ENCODE data around the gene DRD3.

Gene DRD3

DNA sequence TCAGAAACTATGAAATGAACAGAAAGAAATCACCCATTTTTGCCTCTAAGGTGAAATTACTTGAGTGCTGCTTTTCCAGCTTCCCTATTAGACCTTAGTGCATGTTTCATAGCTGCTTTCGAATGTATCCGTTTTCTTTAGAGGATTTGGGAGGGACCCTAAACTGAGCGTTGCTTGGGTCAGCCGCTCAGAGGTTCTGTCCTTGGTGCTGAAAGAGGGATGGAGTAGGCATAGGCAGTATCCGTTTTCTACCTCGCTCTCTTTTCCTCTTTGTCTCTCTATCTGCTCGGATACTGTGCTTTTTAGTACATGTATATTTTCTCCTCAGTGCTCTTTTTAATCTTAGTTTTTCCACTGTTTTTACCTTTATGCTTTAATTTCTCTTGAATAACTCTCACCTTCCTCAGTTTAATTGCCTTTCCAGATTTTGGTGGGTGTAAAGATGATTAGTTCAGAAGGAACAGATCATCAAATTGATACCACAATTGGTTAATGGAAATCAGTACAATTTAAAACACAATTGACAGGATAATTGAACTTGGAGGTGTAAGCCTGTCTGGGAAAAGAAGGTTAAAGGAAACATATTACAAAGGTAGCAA is at the start of gene DRD3:
Gene DRD3, minus strand, starts transcription at position 283 of the 599 bp plus-strand sequence. CDS start 7,060 bp downstream, outside the sequence.
- DNase-seq (ENCODE audit: low spot score) (peak; percentile 65), FAIRE-seq (no peak)

DNA sequence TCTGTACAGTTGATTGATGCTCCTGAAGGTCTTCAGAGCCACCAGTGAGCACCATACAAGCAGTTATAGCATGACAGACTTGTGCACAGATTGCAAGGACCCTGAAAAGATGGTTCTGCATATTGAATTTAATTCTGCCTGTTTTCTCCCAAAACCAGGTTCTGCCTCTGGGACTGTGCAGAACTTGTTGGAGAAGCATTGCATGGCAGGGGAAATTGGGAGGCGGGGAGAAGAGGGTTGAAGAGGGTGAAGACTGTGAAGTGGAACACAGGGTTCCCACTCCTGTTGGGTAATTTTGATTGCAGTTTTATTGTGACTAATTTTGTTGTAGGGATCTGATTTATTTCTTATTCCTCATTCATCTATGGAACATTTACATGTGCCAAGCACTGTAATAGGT is 48.2 kb upstream of the DRD3 start:
- FAIRE-seq (no peak), DNase-seq (ENCODE audit: low spot score) (no peak)

DNA sequence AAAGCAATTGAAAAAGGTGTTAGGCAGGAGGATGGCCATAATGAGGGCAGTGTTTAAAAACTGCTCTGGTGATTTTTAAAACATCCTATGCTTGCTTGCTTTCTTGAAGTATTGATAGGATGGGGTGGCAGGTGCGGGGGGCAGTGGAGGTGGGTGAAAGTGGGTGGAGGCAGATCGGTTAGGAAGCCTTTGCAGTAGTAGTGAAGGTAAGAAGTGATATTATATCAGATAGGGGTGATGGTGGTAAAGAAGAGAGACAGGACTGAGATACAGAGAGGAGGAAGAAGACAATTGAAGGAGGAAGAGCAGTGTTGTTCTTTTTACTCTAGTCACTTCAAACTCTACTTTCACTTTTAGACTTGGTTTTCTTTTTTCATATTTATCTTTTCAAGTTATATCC is 47.5 kb upstream of the DRD3 start:
- DNase-seq (ENCODE audit: low spot score) (no peak), FAIRE-seq (no peak)

DNA sequence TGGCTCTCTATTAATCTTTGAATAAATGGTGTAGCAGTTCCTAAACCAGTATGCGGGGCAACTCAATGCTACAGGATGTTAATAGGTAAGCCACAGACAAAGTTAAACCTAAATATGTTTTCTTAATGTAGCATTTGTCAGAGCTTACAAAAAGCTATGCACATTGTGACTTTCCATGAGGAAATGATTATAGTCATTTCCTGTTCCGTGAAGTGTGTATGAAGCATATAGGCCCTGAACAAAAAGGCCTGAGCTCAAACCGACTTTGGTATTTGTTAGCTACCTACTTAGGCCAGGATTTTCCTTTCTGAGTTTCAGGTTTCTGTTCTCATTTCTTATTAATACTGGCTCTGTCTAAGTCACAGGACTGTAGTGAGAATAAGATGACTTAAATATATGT is 44.3 kb upstream of the DRD3 start:
- DNase-seq (ENCODE audit: low spot score) = no peak
- no peak for FAIRE-seq

DNA sequence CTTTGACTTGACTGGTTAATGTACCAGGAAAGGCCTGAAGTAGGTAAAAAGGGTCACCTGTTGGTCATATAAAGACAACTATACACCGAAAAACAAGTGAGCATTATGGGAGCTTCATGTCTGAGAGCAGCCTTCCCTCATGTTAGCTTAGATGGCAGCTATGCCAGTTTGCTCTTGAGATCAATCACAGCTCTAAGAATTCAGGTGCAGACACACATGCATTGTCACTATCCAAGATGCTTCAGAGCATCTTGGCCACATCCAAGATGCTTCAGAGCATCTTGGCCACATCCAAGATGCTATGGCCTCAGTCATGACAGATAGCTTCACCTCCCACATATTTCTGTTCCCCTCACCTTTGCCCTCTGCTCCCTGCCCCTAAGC is 43.0 kb upstream of the DRD3 start:
- DNase-seq (ENCODE audit: low spot score) = no peak
- no peak for FAIRE-seq

DNA sequence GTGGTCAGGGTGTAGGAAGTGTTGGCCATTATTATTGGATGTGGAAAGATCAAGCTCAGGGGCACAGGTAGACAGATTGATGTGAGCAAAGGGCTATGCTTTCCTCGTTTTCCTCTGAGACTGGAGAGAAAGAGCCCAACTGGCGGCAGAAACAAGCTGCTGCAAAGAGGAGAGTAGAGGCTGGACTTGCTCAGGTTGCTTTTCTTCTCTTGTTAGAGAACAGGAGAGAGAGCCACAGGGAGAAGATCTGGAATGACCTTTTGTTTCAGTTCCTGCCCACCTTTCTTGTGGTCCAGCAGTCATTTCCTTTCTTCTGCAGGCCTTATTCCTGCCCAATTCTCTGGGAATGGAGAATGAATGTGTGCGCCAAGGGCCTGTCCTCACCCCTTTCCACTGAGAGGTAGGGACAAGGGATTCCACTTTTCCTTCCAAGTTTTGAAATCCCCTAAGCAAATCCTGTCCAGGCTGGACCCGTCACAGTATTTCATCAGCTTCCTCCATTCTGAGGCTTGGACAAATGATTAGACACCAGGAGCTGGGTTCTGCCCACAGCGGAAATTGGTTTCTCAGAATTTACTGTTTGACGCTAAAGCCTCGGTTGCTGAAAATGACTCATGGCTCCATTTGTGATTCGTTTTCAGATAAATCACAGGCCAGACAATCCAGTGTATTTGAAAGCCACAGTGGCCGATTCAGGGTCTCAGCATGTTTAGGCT is 42.5 kb upstream of the DRD3 start:
- DNase-seq (ENCODE audit: low spot score) (no peak), FAIRE-seq (no peak)

DNA sequence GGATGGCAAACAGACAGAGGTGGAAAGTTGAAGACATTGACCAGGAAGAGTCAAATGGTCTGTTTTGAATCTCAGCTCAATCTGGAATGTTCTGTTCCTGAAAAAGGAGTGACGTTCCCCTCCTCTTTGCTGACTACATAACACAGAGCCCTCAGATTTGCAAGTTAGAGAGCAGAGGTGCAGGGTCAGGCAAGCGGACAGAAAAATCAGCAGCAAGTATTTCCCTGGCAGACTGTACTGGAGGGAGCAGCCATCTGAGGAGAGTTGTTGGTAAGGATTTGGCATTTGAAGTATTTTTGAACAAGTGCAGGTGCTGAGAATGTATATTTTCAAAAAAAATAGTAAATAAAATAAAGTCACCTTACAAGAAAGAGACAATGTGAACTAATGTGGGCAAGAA is 40.9 kb upstream of the DRD3 start:
- no peak for FAIRE-seq
- DNase-seq (ENCODE audit: low spot score) = no peak

DNA sequence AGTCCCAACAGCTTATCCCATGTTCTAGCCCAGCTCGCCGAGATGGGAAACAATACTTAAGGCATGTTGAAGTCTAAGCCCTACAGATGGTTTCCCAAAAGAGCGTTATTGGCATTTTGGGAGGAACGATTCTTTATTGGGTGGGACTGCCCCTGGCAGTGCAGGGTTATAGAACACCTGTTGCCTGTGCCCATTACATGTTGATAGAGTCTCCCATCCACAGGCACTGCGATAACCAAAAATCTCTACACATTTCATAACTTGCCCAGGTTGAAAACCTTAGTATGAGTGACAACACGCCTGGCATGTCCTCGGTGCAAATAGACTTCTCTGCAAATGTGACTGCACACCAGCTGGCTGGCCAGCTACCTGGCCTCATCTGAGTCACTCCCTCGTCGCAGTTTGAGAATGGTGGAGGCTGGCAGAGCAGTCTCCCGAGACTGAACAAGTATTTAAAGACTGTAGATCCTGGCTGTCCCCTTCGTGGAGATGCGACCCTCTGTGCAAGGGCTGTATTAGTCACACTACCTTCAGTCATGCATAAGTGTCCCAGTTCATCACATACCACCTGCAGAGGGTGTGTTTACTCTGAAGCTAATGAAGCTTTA is 39.8 kb upstream of the DRD3 start:
- DNase-seq (ENCODE audit: low spot score) (no peak), FAIRE-seq (peak; percentile 50)

DNA sequence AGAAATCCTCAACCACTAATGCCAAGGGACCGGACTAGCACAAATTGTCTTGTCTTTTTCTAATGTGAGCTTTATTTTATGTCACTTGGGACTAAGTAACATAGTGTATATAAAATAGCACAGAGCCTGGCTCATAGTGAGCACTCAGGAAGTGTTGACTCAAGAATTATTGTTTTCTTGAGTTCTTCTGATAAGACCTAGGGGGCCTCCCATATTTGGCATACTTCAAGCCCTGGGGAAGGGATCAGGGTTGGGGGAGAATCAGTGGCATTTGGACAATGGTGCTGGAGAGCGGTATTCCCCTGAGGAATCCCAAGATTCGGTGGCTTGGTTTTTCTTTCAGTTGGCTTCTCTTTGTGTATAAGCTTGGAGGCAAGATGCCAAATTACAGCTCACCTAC is 39.2 kb upstream of the DRD3 start:
- DNase-seq (ENCODE audit: low spot score) = no peak
- FAIRE-seq = no peak

DNA sequence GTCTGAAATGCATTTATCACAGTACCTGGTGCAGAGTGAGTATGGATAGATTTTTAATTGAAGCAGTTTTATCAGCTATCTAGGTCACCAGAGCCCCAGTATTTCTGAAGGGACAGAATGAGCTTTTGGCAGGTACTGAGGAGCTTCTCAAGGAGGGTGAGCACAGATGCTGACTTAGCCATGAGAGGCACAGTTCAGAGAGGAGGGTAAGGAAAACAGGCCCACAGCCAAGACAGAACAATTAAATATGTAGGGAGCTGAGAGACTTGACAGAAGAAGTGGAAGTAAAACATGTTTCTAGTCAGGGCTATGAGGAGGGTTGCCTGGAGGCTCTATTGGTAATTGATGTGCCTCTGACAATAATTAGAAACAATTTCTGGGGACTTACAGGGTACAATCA is 38.4 kb upstream of the DRD3 start:
- DNase-seq (ENCODE audit: low spot score) = no peak

DNA sequence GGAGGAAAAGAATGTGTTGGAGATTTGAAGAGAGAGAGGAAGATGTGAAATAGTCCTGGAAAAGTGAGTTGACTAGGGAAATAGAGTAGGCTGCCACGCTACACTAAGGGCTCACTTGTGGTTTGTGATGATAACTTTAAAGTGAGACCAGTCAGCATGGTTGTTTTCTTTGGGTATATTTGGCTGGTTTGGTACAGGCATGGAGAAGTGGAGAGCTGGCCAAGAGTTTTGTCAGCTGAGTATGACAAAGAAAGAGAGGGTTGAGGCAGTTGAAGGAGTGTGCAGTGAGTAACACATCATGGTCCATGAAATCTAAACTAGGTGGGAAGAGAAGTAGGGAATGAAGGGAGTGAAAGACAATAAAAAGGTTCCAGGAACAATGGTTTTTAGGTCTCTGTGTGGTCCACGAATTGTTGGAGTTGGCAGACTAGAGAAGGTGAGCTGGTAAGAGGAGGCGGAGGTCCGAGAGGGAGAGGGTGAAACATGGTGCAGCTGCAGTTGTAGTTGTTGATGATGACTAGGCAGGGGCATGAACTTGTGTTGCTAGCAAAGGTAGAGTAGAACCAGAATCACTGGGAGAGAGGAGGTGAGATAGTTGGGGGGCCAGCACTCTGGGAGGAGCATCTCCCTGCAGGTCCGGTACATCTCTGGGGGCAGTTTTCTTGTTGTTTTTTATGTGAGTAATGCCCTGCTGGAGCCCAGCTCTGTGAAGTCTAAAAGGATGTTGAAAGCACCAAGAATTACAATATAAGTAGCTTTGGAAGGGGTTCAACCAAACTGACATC is 37.5 kb upstream of the DRD3 start:
- FAIRE-seq = no peak
- DNase-seq (ENCODE audit: low spot score) = no peak

More for the DNA sequence above, 38.4 kb upstream of the DRD3 start:
- FAIRE-seq = no peak

DNA sequence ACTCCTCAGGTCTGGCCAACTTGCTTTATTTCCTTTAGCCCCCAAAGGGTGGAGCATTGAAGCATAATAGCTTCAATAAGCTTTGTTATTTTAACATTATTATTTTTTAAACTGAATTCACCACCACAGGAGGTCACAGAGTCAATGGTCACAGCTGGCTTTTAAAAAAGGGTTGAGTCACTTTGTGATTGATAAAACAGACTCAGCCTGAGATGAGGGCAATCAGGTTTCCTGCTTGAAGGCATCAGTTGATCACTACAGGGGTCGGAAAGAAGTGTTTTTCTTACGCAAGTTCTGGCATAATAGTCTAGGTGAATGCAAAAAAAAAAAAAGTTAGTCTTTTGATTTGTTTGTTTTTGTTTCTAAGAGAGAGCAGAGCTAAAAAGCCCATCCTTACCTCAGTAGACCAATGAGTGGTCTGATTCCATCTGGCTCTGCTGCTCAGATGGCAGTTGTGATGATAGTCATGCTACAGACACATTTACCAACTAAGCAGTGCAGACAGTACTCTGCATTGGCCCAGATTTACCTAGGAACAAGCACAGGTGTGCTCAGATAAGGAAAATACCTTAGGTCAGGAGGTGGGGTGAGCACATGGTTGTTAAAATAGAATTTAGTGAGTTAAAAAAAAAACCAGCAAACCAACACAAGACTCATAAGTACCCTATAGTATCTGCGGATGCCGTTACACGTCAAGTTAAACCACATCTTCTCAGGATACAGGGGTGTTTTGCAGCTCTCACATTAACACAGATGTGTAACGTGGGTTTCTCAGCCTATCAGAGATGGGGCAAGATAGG is 35.9 kb upstream of the DRD3 start:
- FAIRE-seq = no peak
- DNase-seq (ENCODE audit: low spot score) = no peak

DNA sequence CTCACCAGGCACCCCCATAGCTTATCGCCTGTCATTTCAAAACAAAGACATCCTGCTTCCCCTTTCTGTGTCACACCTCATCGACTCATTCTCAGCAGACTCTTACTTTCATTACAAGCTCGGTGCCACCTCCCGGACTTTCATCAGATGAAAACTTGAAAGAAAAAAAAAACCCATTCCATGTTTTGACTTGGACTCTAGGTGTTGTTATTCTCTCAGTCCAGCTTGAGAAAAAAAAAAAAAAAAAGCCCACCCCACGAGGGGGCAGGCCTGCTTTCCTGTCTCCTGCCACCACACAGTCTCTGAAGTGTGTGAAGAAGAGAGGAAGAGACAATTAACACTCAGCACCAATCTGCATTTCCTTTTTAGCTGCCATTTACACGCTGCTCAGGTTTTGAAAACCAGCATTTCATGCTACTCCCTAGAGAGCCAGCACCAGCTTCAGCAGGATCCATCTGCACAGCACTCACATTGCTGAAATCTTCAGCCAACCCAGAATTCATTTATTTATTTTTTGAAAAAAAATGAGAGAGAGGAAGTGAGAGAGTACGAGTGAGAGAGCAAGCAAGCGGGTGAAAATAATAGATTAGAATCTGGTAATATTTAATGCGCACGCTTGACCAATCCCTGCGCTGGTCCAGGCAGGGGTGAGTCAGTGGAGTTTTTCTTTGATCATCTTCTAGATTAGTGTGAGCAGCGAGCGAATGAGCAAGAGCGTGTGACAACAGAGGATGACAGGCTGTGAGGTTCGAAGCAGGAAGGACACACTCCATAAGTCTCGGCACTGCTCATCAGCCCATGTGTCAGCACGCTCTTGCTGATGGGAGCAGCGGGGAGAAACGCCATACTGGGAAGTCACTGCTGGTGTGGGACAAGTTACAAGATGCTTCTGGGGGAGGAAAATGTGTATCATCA is 35.0 kb upstream of the DRD3 start:
- peak; percentile 59 for FAIRE-seq
- DNase-seq (ENCODE audit: low spot score) = peak; percentile 36

DNA sequence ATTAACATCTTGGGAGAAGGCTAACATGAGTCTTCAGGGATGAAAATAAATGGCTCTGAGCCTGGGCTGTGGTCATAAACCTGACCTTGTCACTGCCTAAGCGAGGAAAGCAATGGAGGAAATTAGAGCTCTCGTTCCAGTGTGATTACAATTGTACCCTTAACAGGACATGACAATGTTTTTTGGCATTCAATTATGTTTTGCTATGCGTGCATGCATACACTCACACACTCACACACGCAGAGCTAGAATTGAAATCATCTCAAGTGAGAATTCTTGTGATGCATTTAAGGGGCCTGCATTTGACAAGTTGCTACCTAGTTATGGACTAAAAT is 34.4 kb upstream of the DRD3 start:
- DNase-seq (ENCODE audit: low spot score) (no peak), FAIRE-seq (no peak)

DNA sequence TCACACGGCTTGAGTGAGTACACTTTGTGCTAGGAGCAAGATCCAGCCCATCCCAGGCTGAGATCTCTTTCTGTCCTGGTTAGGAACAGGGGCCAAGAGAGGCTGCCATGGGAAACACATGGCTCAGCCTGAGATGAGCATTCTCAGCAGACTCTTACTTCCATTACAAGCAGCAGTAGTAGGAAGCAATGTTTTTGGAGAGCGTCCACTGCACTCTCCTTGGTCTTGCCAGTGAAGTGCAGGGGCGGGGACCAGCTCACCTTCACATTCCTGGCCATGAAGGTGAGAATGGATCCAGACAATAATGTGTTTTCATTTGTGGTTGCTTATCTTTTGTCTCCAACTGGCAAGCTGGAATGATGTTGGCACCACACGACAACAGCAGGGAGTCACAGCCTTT is 33.8 kb upstream of the DRD3 start:
- FAIRE-seq (no peak), DNase-seq (ENCODE audit: low spot score) (no peak)

DNA sequence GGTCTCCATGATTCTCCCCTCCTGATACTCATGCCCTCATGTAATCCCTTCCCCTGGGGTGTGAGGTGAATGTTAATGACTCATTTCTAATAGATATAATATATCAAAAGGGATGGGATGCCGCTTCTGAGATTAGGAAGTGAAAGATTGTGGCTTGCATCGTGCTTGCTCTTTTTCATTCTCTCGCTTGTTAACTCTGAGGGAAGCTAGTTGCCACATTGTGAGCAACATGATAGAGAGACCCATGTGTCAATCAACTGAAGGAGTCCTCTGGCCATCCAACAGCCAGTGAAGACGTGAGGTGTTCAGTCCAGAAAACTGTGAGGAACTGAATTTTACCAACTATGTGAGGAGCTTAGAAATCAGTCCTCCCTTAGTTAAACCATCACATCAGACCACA is 28.9 kb upstream of the DRD3 start:
- no peak for FAIRE-seq

DNA sequence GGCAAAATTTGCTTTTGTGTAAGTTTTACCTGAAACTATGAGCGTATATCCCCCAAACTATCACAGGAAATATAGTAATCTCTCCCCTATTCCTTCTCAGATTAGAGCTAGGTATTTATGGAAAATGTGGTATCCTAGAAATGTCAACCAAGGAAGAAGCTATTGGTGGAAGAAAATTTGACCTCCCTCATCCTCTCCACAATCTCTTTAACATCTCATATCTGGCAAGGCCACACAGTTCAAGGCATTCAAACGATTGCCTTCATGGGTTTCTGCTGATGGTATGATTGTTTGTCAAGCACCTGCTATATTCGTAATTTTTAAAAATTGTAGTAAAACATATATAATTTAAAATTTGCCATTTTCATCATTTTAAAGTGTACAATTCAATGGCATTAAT is 27.5 kb upstream of the DRD3 start:
- DNase-seq (ENCODE audit: low spot score) (no peak), FAIRE-seq (no peak)

More for the DNA sequence above, 28.9 kb upstream of the DRD3 start:
- DNase-seq (ENCODE audit: low spot score) = no peak

DNA sequence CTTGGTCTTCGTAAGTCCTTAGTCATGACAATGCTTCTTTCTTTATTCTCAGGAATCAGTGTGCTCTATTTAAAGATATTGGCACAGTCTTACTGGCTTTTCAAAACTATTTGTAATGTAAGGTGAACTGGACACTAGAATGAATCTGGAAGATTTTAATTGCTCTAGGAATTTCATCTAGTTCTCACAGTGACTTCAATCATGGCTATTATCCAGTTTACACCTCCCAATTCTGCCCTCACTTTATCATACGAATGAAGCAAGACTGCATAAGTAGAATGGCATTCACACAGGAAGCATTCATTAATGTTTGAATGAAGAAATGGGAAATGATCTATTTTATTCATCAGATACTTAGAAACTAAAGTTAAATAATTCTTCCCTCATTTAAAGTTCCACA is 26.7 kb upstream of the DRD3 start:
- FAIRE-seq = no peak
- no peak for DNase-seq (ENCODE audit: low spot score)

DNA sequence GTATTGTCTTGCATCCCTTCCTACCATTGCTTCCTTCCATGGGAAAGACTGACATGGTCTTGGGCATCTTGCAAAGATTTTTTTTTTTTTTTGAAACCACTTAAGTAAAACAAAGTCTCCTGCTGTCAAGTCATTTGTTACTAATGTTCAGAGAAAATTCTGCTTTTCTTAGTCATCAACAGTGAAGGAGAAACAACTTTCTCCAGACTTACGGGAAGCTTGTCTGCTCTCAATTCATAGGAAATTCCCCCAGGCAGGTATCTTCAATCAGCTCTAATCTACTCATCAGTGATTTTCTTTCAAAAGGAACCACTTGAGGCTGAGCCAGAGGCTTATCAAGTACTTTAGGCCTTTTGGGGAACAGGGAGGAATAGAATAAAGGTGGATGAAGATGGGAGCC is 15.9 kb upstream of the DRD3 start:
- FAIRE-seq (no peak), DNase-seq (ENCODE audit: low spot score) (no peak)

DNA sequence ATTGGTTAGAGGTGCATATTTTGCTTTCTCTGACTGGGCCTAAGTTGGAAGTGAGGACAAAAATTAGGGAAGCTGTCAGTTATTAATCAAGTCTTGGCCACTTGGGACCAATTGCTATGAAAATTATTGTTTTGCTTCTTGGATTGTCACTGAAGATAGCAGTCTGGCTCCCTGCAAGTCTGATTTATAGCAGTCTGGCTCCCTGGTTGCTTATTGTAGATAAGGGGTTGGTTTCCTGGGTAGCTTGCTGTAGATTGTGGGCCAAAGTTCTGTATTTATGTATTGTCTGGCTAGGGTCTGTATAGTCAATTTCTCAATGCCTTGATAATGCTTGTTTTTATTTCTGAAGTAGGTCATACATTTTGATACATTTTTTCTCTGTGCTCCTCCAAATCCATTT is 13.3 kb upstream of the DRD3 start:
- FAIRE-seq = no peak
- DNase-seq (ENCODE audit: low spot score) = no peak

All from urothelium cell line (cell line).